Kasumi-1 (cell line): Measurements from ENCODE around the gene OR5M8.

Experiments
- DNase-seq, 2 experiments: peaks; one replicate each; lab custom pipeline; 2025; lab: John Stamatoyannopoulos, UW

OR5M8 gene

DNA sequence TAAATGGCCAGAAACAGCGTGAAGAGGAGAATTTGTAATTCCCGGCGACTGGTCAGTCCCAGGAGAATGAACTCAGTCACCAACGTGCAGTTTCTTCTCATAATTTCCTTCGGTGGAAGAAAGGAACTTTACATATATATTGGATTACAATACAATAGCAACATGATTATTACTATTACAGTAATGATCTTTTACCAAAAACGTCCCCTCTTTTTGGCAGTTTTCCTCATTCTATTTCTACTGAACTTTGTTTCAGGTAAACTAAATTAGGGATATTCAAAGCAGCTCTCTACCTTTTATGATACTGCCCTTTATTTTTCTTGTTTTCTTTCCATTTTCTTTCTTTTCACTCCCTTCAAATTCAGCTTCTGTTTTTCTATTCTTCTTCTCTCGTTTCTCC, at the start of gene OR5M8:
OR5M8 (minus strand) TSS at position 101 of the 400 bp plus-strand sequence; CDS start at position 101, 0 bp downstream.
- no peak for DNase-seq

DNA sequence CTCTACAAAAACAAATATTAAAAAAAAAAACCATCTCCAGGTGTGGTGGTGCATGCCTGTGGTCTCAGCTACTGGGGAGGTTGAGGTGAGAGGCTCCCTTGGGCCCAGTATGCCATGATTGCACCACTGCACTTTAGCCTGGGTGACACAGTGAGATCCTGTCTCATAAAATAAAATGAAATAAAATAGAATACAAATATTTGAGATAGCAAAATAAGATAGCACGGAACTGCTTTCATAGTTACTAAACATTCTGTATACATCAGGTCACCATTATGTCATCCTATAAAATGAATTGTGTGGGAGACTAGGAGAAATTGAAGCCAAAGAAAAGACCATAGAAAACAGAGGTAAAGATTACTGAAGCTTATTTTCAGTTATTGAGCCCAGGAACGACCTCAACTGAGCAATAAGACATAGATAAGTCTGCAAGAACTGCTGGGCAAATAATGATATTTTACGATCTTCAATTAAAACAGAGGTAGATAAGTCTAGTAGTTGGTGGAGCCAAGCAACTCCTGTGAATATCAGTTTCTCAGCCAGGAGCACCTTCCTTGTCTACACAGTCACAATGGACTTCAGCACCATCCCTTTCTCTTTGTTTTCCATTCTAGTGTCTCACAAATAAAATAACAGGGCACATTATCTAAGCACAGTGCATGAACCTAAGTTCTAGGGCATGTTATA, 42.0 kb upstream of the OR5M8 start:
- DNase-seq = no peak

GRCh38 chr11:56531856-56532255, 40.7 kb upstream of the OR5M8 start:
- DNase-seq = no peak

DNA sequence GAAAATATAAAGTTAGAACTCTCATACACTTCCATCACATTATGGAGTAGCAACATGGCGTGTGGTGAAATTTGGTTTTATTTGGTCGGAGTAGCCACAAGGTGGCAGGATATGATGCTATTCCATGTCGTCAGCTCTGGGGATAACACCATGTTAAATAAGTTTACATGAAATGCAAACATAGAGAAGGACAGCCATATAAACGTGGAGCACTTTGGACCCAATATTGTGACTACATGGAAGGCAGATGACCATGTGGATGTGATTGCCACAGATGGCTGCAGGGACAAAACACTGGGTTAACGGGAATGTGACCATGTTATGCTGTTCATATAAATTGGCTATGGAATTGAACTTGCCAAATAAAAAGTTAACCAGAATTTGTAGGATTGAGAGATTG, 30.8 kb upstream of the OR5M8 start:
- DNase-seq = no peak

DNA sequence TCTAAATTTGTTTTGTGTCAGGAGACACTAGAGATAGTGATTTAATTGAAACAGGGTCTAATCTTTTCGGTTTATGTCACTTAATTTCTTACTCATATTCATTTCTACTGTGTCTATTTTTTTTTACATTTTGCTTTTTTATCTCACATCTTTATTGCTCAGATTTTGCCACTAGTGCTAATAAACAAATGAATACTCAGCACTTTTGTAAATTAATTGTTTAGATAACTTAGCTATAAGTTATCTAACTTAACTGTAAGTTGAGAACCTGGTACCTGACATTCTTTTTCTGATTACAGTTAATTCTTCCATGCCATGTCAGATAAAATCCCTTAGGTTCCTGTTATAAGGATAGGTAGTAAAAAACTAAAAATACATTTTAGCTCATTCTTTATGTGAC, 22.1 kb upstream of the OR5M8 start:
- DNase-seq = no peak

DNA sequence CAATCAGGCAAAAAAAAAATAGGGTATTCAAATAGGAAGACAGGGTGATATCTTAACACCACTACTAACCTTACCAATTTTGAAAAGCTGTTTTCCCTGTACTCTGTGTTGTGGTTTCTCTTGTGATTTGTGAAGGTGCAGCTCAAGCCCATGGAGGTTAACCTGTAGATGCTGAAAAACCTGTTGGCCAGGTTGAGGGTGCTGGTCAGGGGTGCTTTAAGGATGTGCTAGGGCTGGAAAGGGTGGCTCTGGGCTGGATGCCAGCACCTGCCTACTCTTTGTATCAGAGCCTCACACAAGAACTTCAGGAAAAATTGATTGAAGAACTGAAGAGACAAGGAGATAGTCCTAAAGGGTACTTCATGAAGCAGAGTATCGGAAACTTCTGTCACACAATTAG, 18.3 kb upstream of the OR5M8 start:
- DNase-seq = no peak

- no peak for DNase-seq
Measured at GRCh38 chr11:56497010-56497409, 5.8 kb upstream of the OR5M8 start.

GRCh38 chr11:56495117-56495516, 3.9 kb upstream of the OR5M8 start:
- DNase-seq = no peak

DNA sequence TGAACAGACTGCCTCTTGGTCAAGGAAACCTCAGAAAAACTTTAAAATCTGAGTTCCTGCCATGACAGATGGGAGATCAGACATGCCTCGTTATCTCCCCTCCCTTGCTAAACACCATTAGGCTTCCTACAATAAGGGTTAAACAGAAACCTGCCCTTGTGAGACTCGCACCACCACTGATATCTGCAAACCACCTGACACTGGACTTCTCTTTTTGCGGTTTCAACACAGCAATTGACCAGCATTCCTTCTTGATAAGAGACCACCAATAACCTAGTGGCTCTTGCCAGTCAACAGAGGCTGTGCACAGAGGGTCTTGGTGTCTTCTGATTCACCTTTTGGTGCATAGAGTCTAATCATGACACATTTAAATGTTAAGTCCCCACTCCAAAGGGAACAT, 4.4 kb downstream of the OR5M8 start:
- no peak for DNase-seq

DNA sequence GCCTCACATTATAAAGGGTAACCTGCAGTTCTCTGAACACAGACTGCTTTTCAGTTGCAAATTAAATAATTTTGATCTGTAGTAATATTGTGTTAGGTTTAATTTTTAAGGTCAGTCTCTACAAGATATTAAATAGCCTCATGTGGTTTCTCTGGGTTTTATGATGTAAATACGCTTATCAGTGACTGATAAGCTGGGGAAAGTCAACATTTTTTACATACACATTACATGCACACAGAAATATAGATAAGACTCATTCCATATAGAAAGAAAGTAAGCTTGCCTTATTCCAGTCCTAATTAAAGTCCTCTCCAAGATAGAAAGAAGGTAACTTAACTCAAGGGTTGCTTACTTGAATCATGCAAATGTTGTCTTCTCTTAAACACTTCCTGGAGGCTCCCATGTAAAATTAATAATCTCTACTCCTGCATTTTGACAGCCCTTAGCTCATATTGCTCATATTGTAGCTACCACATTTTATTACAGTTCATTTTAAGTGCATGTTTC, 16.4 kb downstream of the OR5M8 start:
- no peak for DNase-seq

- no peak for DNase-seq
Measured at GRCh38 chr11:56473252-56473651, 17.9 kb downstream of the OR5M8 start, which contains the start of gene OR5M3. Gene OR5M3, minus strand, starts transcription at chr11:56473352. Its CDS starts 2,855 bp downstream, at chr11:56470497.

GRCh38 chr11:56457076-56457475, 34.1 kb downstream of the OR5M8 start:
- no peak for DNase-seq

- no peak for DNase-seq
Measured at GRCh38 chr11:56453521-56453920, 37.6 kb downstream of the OR5M8 start.
